Kidney (tissue), 14 donors: ENCODE data around the gene C20orf141. TPM values are rescaled to one million over a fixed set of nuclear protein-coding genes. Genes with fewer than 3 reads are reported as not detected.
A peak's percentile ranks its signal among the peaks of the same experiment; 100 is the strongest.

ENCODE experiments used
- DNase-seq, 5 donors: peaks; one replicate each; pipeline ENCODE4 v3.0.0-alpha.2; 2013 to 2020
- FAIRE-seq: peaks from 2 replicates; lab custom pipeline; 2012; peaks lifted over from hg19 to GRCh38; lab: Jason Lieb, UNC
- H3K27ac ChIP-seq, 2 donors: one replicate each; pipeline ENCODE4 v1.7.0; 2013; ENCODE audit warnings: low read depth in 2 of 2, low read length in 2 of 2, inconsistent platforms in 1 of 2
- H3K27me3 ChIP-seq: one replicate; pipeline ENCODE4 v1.7.1; 2013; ENCODE audit warnings: low read length, inconsistent platforms; ENCODE audit not compliant: control insufficient read depth, insufficient read depth
- H3K36me3 ChIP-seq, 3 donors: one replicate each; pipeline versions ENCODE4 v1.7.0 to v1.7.1; 2013; ENCODE audit warnings: low read length in 3 of 3, control low read depth in 1 of 3, inconsistent platforms in 1 of 3; ENCODE audit not compliant: insufficient read depth in 3 of 3, control insufficient read depth in 2 of 3
- H3K4me1 ChIP-seq, 3 donors: one replicate each; pipeline versions ENCODE4 v1.7.0 to v1.7.1; 2013; ENCODE audit warnings: low read length in 3 of 3, inconsistent platforms in 1 of 3, low read depth in 1 of 3; ENCODE audit not compliant: control insufficient read depth in 2 of 3, insufficient read depth in 2 of 3
- H3K4me3 ChIP-seq, 3 donors: one replicate each; pipeline versions ENCODE4 v1.7.0 to v1.8.1; 2013; ENCODE audit warnings: low read length in 3 of 3, control low read depth in 1 of 3, inconsistent platforms in 1 of 3
- H3K9ac ChIP-seq, 3 donors: one replicate each; pipeline versions ENCODE4 v1.7.0 to v1.7.1; 2013; ENCODE audit warnings: low read length in 3 of 3, control low read depth in 1 of 3, inconsistent platforms in 1 of 3
- H3K9me3 ChIP-seq, 3 donors: one replicate each; pipeline versions ENCODE4 v1.7.0 to v1.7.1; 2013; ENCODE audit warnings: low read length in 3 of 3, control low read depth in 1 of 3, inconsistent platforms in 1 of 3; ENCODE audit not compliant: control insufficient read depth in 2 of 3, insufficient read depth in 1 of 3
- CTCF ChIP-seq: IDR thresholded peaks from 3 replicates; pipeline ENCODE4 v1.5.1; 2012; ENCODE audit warnings: mild to moderate bottlenecking, moderate library complexity, borderline replicate concordance; ENCODE audit not compliant: insufficient read depth; ENCODE audit errors: extremely low read depth
- intact Hi-C: fragments of 100-400 bp; cut with DNase I; formaldehyde crosslinking; loops from one replicate; pipeline ENCODE4 v1.11.1; 2022
- polyA plus RNA-seq: library from polyadenylated mRNA; stranded (reverse); fragments of 350-450 nt; fragmentation: Illumina TruSeq; extraction: RNeasy Lipid Tissue Mini Kit (QIAGEN cat#74804); gene quantifications from one replicate; pipeline ENCODE4 v1.2.3, GENCODE V29; 2014; ENCODE audit warnings: low read depth, low replicate concordance; ENCODE audit not compliant: insufficient read depth
- total RNA-seq: library from RNA; stranded (reverse); fragmentation: NEBNext Ultra II Directional; extraction: Animal tissue kit (Norgen Biotek cat#: 25700); gene quantifications from one replicate; pipeline ENCODE4 v1.2.1, GENCODE V29; 2021
- donor health status: control.
- donor health status: control.
- donor health status: control.
- donor health status: control.
- donor health status: control.
- donor health status: DM: yes; HTN: yes; CAD: no.
- donor health status: Normal renal cell carcinoma (clear cell type).

C20orf141 gene
- total and polyA plus RNA-seq, 2 donors from 2014 or later, result not detected

- DNase-seq, result peak in 2 of 5 donors; percentile 12 to 31
- Histone ChIP-seq H3K27ac (no peak overlapping the region), H3K9ac (no peak overlapping the region), H3K4me1 (no peaks in the 10 kb centered on the region), H3K9me3 (no peaks in the 10 kb centered on the region), H3K36me3 (no peaks in the 10 kb centered on the region), H3K4me3 (no peak overlapping the region), H3K27me3 (no peaks in the 10 kb centered on the region)
- no peak for FAIRE-seq
- intact Hi-C loops, result no loop called here
- no peak for TF ChIP-seq CTCF
Observed at GRCh38 chr20:2771631-2772080, 43.1 kb upstream of the C20orf141 start.

- Histone ChIP-seq H3K9ac (no peak overlapping the region), H3K27ac (no peak overlapping the region), H3K9me3 (no peaks in the 10 kb centered on the region), H3K36me3 (no peaks in the 10 kb centered on the region), H3K4me3 (no peak overlapping the region), H3K27me3 (no peaks in the 10 kb centered on the region), H3K4me1 (no peaks in the 10 kb centered on the region)
- intact Hi-C loops, result no loop called here
- DNase-seq, result no peak
- no peak for FAIRE-seq
- TF ChIP-seq CTCF, result no peak
Observed at GRCh38 chr20:2773812-2774211, 41.0 kb upstream of the C20orf141 start.

- DNase-seq (no peak), FAIRE-seq (no peak)
- H3K9me3 ChIP-seq, result no peaks in the 10 kb centered on the region
- H3K27ac ChIP-seq, result no peak overlapping the region
- no peaks in the 10 kb centered on the region for H3K36me3 ChIP-seq
- no peak overlapping the region for H3K9ac ChIP-seq
- no peak overlapping the region for H3K4me3 ChIP-seq
- intact Hi-C loops, result no loop called here
- no peaks in the 10 kb centered on the region for H3K27me3 ChIP-seq
- no peak for TF ChIP-seq CTCF
- H3K4me1 ChIP-seq, result no peaks in the 10 kb centered on the region
Observed at GRCh38 chr20:2775139-2775538, 39.6 kb upstream of the C20orf141 start.
